Measurements from ENCODE around the gene NDUFV1.
A peak's percentile ranks its signal among the peaks of the same experiment; 100 is the strongest.
"Not testable (repeated sequence)": the region's sequence is repeated elsewhere in the genome, so short reads cannot be mapped to it uniquely, and the experiment has no call there.

Gene NDUFV1

DNA sequence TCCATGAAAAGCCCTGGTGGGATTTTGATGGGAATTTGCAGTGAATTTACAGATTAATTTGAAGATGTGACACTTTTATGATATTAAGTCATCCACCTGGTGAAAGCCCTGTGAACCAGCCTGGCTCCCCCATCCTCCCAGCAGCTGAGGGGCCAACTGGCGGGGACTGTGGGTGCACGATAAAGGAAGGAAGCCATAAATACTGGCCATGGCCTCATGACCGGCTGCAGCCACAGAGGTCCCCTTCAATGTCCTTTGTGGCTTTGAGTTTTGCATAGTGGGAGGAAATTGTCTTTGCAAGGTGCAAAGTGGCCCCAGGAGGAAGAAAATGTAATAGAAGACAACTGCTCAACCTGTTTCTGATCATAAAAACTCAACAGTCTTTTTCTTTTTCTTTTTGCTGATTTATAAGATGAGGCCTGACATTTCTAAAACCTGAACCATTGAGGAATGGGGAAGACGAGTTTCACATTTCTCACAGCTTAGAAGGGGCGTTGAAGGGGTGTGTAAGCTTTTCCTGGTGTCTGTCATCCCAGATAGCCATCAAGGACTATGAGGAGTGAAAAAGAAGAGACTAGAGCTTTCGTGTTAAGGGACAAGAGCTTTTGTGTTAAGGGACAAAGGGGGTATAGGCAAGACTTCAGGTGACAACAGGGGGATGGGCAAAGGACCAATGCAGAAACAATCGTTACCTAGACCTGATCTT, 6.3 kb upstream of the NDUFV1 start:
- H3K4me1 Mint-ChIP-seq: peaks cover 5% of the 10 kb centered on the region
- peaks cover 1% of the 10 kb centered on the region for H3K36me3 Mint-ChIP-seq
- H3K27ac Mint-ChIP-seq: no peak overlapping the region
- no peak overlapping the region for H3K4me3 Mint-ChIP-seq
- H3K27me3 Mint-ChIP-seq: peaks cover 5% of the 10 kb centered on the region
- no peaks in the 10 kb centered on the region for H3K9me3 Mint-ChIP-seq

DNA sequence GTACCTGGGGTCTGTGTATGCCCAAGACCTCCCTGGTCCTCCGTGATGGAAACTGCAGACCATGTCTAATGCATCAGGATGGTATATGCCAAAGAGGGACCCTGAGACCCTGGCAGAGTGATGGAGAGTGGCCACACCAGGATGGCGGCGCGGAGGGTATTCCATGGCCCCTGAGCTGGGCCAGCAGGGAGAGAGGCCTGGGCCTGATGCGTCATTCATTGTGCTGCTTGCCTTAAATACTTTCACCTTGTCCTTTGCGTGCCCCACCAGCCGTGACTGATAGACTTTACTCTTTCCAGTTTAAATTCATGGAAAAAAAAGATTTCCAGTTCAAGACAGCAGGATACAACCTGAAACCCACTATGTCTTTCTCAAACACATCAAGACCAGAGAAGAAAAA, 5.6 kb upstream of the NDUFV1 start:
- no peaks in the 10 kb centered on the region for H3K9me3 Mint-ChIP-seq
- H3K4me1 Mint-ChIP-seq: peaks cover 10% of the 10 kb centered on the region
- no peak overlapping the region for H3K4me3 Mint-ChIP-seq
- peaks cover 5% of the 10 kb centered on the region for H3K27me3 Mint-ChIP-seq
- H3K36me3 Mint-ChIP-seq: peaks cover 1% of the 10 kb centered on the region
- no peak overlapping the region for H3K27ac Mint-ChIP-seq

DNA sequence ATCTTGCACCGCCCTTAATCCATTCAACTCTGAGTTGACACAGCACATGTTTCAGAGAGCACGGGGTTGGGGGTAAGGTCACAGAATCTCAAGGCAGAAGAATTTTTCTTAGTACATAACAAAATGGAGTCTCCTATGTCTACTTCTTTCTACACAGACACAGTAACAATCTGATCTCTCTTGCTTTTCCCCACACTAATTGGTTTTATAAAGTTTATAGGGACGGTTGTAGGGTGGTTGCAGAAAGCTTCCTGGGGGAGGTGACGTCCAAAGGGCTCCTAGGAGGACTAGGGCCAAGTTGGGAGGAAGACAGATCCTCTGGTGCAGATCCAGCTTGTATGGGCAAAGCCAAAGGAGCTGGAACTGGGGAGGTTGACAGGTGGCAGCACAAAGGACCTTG, 2.6 kb upstream of the NDUFV1 start:
- H3K27me3 Mint-ChIP-seq, H3K9me3 Mint-ChIP-seq, H3K36me3 Mint-ChIP-seq: not testable (repeated sequence)
- Mint-ChIP-seq H3K27ac (peak overlapping the region; percentile 82), H3K4me1 (peaks cover 23% of the 10 kb centered on the region), H3K4me3 (peak overlapping the region; percentile 56)

DNA sequence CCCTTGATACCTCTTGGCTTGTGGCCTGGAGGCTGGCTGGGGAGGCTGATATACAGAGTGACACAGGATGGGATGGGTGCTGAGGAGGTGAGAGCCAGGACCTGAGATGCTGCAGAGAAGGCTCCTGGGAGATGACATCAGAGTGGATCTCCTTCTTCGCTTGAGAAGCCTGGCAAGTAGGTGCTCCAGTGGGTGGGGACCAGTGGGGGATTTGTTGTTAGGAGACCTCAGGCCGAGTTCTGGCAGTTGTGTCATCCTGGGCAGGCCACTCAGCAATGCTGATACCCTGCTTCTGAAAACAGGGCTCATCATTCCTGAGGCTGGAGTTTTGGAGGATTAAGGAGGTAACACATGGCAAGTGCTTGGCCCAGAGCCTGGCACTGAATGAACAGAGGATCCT, 1.9 kb upstream of the NDUFV1 start:
- Mint-ChIP-seq H3K4me1 (peaks cover 24% of the 10 kb centered on the region), H3K9me3 (no peaks in the 10 kb centered on the region), H3K36me3 (peaks cover 1% of the 10 kb centered on the region), H3K4me3 (peak overlapping the region; percentile 56), H3K27ac (peak overlapping the region; percentile 82), H3K27me3 (peaks cover 4% of the 10 kb centered on the region)

DNA sequence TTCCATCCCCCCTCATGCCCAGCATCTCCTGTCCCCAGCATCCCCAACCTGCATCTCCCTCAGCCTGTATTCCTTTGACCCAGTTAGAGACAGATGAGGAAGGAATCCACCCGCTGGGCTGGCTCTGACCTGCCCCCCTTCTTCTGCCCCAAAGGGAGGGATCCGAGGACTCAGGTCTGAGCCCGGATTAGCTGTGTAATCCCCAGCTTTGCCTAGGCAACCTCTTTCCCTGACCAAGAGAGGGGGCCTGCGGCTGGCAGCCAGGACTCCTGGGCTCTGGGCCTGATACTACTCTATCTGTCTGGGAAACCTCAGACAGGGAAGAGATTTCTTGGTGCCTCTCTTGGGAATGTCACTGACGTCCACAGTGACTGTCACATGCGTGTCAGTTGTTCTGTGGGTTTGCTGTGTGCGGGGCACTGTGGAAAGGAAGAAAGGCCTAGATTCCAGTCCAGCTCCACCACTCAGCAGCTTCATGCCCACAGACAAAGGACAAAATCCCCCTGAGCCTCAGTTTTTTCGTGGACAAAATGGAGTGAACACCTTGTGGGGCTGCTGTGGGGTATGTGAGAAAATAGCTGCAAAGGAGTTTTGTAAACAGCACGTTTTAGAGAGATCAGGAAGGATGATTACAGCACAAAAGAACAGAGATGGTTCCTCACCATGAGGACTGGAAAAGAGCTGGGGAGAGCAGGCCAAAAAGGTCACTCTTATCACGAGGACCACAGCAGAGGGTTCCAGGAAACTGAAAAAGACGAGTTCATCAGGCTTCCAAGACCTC, 1.3 kb upstream of the NDUFV1 start:
- Mint-ChIP-seq H3K4me1 (peaks cover 20% of the 10 kb centered on the region), H3K36me3 (peaks cover 1% of the 10 kb centered on the region), H3K27ac (peak overlapping the region; percentile 32), H3K4me3 (peak overlapping the region; percentile 73), H3K9me3 (no peaks in the 10 kb centered on the region), H3K27me3 (peaks cover 2% of the 10 kb centered on the region)

DNA sequence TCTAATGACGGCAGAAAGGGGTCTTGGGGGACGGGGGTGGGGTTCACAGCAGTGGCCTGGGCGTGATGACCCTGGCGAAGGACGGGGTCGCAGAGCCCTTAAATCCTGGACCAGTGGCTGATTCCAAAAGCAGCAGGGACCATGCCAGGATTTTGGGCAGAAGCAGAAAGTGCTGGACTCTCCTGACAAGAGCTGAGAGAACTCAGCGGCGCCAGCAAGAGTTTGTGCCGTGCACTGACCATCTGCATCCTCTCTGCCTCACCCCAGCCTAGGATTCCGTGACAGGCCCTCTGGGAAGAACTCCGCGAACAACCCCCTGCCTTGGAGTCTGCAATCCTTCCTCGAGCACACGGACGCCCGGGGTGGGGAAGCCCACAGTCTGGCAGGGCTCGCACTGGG, 644 bp upstream of the NDUFV1 start:
- Mint-ChIP-seq H3K27ac (no peak overlapping the region), H3K4me1 (peaks cover 19% of the 10 kb centered on the region), H3K36me3 (peaks cover 1% of the 10 kb centered on the region), H3K27me3 (no peaks in the 10 kb centered on the region), H3K4me3 (peak overlapping the region; percentile 89), H3K9me3 (no peaks in the 10 kb centered on the region)

DNA sequence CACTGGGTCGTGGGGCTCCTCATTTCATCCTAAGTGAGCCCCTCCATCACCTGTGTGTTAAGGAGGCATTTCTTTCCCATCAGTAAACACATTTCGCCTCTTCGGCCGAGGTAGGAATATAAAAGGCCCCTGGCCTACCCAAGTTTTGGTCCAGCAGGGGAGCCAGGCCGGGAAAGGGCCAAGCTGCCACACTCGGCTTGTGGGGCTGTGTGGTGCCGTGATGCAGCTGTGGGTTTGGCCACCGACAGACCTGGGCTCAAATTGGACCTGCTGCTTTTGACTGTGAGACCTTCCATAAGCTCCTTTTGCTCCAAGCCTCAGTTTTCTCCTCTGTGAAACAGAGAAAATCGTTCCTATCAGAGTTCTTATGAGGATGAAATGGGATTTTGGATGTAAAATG, 771 bp downstream of the NDUFV1 start:
- Mint-ChIP-seq H3K27me3 (no peaks in the 10 kb centered on the region), H3K36me3 (peaks cover 1% of the 10 kb centered on the region), H3K4me3 (peak overlapping the region; percentile 89), H3K9me3 (no peaks in the 10 kb centered on the region), H3K27ac (peak overlapping the region; percentile 97), H3K4me1 (peaks cover 19% of the 10 kb centered on the region)

DNA sequence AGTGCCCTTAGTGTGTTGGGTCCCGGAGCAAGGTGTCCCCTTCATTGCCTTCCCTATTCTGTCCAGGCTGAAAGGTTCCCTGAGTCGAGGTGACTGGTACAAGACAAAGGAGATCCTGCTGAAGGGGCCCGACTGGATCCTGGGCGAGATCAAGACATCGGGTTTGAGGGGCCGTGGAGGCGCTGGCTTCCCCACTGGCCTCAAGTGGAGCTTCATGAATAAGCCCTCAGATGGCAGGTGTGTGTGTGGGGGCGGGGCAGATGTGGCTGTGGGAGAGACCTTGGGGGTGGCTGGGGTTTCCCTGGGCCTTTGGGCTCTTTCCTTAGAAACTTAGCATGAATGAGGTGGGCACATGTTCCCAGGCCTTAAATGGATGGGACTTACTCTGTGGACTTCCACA, 1.8 kb downstream of the NDUFV1 start:
- Mint-ChIP-seq H3K9me3 (no peaks in the 10 kb centered on the region), H3K27ac (peak overlapping the region; percentile 8), H3K4me3 (peak overlapping the region; percentile 89), H3K36me3 (peaks cover 1% of the 10 kb centered on the region), H3K4me1 (peaks cover 25% of the 10 kb centered on the region), H3K27me3 (no peaks in the 10 kb centered on the region)

DNA sequence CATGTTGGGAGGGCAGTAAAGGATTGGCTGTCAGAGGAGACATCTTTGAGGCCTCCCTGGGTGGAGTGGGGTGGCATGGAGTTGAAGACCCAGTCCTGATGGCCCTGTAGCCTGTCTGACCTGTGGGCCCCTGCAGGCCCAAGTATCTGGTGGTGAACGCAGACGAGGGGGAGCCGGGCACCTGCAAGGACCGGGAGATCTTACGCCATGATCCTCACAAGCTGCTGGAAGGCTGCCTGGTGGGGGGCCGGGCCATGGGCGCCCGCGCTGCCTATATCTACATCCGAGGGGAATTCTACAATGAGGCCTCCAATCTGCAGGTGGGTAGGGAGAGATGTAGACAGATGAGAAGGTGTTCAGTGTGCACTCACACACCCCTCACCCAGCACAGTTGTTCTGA, 2.6 kb downstream of the NDUFV1 start:
- H3K27ac Mint-ChIP-seq: no peak overlapping the region
- H3K4me1 Mint-ChIP-seq: peaks cover 33% of the 10 kb centered on the region
- H3K9me3 Mint-ChIP-seq: no peaks in the 10 kb centered on the region
- no peaks in the 10 kb centered on the region for H3K27me3 Mint-ChIP-seq
- H3K4me3 Mint-ChIP-seq: no peak overlapping the region
- H3K36me3 Mint-ChIP-seq: peaks cover 3% of the 10 kb centered on the region

DNA sequence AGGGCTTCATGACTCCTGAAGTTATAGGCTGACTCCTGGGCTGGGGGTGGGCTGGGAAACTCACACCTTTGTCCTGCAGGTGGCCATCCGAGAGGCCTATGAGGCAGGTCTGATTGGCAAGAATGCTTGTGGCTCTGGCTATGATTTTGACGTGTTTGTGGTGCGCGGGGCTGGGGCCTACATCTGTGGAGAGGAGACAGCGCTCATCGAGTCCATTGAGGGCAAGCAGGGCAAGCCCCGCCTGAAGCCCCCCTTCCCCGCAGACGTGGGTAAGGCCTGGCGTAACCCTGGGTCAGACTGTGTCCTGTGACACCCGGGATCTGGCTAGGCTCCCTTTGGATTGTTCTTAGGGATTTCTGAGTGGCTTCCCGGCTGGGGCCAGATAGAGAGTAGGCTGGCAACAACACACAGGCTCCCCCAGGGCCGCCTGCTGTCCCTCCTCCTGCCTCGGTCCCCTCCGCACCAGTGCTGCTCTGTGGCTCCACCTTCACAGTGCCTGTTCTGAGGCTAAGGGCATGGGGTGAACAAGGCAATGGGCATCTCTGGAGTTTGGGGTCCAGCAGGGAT, 3.6 kb downstream of the NDUFV1 start:
- H3K4me1 Mint-ChIP-seq: peaks cover 38% of the 10 kb centered on the region
- peaks cover 2% of the 10 kb centered on the region for H3K36me3 Mint-ChIP-seq
- H3K27ac Mint-ChIP-seq: peak overlapping the region; percentile 35
- H3K9me3 Mint-ChIP-seq: no peaks in the 10 kb centered on the region
- H3K27me3 Mint-ChIP-seq: no peaks in the 10 kb centered on the region
- no peak overlapping the region for H3K4me3 Mint-ChIP-seq

DNA sequence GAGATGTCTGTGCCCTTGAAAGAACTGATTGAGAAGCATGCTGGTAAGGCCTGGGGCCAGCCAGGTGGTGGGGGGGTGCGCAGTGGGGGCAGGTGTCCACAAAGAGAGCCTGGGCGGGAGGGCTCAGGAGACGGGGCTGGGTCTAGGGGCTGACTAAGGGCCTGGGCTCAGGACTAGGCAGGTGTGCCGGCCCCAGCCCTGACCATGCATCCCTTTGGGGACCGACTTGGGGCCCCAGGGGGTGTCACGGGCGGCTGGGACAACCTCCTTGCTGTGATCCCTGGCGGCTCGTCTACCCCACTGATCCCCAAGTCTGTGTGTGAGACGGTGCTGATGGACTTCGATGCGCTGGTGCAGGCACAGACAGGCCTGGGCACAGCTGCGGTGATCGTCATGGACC, 4.4 kb downstream of the NDUFV1 start:
- H3K27me3 Mint-ChIP-seq: no peaks in the 10 kb centered on the region
- H3K4me3 Mint-ChIP-seq: no peak overlapping the region
- peaks cover 33% of the 10 kb centered on the region for H3K4me1 Mint-ChIP-seq
- no peaks in the 10 kb centered on the region for H3K9me3 Mint-ChIP-seq
- H3K27ac Mint-ChIP-seq: no peak overlapping the region
- peaks cover 2% of the 10 kb centered on the region for H3K36me3 Mint-ChIP-seq

DNA sequence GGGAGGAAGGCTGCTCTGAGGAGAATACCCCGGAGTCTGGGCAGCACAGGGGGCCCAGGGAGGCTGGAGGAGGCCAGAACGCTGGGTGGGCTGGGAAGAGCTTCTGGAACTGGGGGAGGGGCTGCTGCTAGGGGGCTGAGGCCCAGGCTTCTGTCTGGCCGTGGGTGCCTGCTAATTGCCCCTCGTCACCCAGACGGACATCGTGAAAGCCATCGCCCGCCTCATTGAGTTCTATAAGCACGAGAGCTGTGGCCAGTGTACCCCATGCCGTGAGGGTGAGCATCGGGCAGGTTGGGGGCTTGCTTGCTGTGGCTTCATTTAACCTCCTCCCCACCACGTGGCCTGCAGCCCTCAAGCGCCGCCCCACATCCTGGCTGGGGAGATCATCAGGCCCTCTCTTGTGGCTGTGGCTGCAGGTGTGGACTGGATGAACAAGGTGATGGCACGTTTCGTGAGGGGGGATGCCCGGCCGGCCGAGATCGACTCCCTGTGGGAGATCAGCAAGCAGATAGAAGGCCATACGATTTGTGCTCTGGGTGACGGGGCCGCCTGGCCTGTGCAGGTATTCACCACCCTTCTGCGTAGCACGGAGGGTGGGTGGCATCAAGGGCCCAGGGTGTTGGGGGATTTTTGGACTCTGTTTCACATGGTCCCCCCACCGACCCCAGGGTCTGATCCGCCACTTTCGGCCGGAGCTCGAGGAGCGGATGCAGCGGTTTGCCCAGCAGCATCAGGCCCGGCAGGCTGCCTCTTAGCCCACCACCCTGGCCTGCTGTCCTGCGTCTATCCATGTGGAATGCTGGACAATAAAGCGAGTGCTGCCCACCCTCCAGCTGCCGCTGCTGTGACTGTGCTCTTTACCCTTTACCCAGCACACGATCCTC, 5.2 kb downstream of the NDUFV1 start:
- Mint-ChIP-seq H3K4me3 (no peak overlapping the region), H3K36me3 (peaks cover 2% of the 10 kb centered on the region), H3K27me3 (no peaks in the 10 kb centered on the region), H3K27ac (no peak overlapping the region), H3K4me1 (peaks cover 30% of the 10 kb centered on the region), H3K9me3 (no peaks in the 10 kb centered on the region)

DNA sequence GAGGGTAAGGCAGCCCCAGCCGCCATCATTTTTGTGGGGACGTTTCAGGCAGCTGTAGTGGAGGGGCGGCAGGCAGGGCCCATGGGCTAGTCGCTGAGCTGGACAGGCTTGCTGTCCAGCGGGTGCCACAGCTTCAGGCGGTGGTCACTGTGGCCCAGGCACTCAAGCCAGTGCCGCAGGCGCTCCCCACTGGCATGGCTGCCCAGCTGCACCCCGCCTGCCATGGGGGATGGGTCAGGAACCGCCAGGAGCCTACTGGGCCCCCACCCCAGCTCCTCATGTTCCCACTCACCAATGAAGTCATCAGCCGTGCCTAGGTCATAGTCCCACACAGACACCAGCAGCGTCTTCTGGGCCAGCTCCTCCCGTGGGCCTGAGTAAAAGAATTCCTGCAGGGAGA, 6.0 kb downstream of the NDUFV1 start:
- H3K4me1 Mint-ChIP-seq: peaks cover 32% of the 10 kb centered on the region
- no peak overlapping the region for H3K4me3 Mint-ChIP-seq
- H3K36me3 Mint-ChIP-seq: peaks cover 2% of the 10 kb centered on the region
- no peaks in the 10 kb centered on the region for H3K27me3 Mint-ChIP-seq
- peak overlapping the region; percentile 46 for H3K27ac Mint-ChIP-seq
- no peaks in the 10 kb centered on the region for H3K9me3 Mint-ChIP-seq

DNA sequence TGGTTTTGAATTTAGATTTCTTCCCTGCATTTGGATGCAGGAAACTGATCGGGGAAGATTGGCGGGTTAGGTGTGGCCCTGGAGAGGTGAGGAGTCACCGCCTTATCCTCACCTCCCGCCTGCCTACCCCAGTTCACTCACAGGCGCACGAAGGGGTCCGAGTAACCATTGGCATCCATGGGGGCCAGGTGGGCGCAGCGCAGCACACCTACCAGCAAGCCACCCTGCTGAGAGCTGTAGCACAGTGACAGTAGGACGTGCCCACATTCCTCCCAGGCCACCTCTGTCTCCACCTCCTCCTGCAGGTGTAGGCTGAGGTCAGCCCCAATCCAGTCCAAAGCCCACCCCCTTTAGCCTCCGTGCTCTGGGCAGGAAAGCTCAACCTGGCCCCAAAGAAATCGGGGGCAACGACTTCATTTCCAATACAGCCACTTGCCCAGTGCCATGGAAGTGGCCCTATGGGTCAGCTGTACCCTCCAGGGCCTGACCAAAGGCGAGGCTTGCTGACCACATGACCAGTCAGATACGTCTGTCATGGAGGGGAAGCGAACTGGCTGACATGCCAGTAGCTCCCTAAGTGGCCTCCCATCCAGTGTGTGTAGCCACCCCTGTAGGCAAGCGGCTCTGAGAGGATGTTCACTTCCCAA, 6.7 kb downstream of the NDUFV1 start:
- peak overlapping the region; percentile 96 for H3K27ac Mint-ChIP-seq
- H3K4me1 Mint-ChIP-seq: peaks cover 29% of the 10 kb centered on the region
- peak overlapping the region; percentile 80 for H3K4me3 Mint-ChIP-seq
- peaks cover 2% of the 10 kb centered on the region for H3K36me3 Mint-ChIP-seq
- no peaks in the 10 kb centered on the region for H3K9me3 Mint-ChIP-seq
- no peaks in the 10 kb centered on the region for H3K27me3 Mint-ChIP-seq
